22Rv1 (cell line): ENCODE measurements around the gene MBD1.

Source experiments
- H3K27ac ChIP-seq: fragments of 450-650 bp; 2 replicates; pipeline ENCODE4 v1.5.1; 2017
- CTCF ChIP-seq: fragments of 450-650 bp; IDR thresholded peaks from 2 replicates; pipeline ENCODE4 v1.5.1; 2017; ENCODE audit warnings: mild to moderate bottlenecking
- ZFX ChIP-seq: fragments of 450-650 bp; IDR thresholded peaks from 2 replicates; pipeline ENCODE4 v1.6.1; 2017; ENCODE audit warnings: antibody characterized with exemption, borderline replicate concordance

Gene MBD1

GRCh38 chr18:50301074-50301473, 19.8 kb upstream of the MBD1 start:
- no peak for TF ChIP-seq ZFX
- no peak for TF ChIP-seq CTCF
- H3K27ac ChIP-seq = no peak overlapping the region

- no peak overlapping the region for H3K27ac ChIP-seq
- TF ChIP-seq ZFX = no peak
- no peak for TF ChIP-seq CTCF
Observed at GRCh38 chr18:50299626-50300388, 18.5 kb upstream of the MBD1 start.

- TF ChIP-seq CTCF (no peak), ZFX (no peak)
- no peak overlapping the region for H3K27ac ChIP-seq
Observed at GRCh38 chr18:50298443-50299284, 17.3 kb upstream of the MBD1 start.

- TF ChIP-seq CTCF (no peak), ZFX (no peak)
- H3K27ac ChIP-seq = no peak overlapping the region
Observed at GRCh38 chr18:50297621-50298442, 16.5 kb upstream of the MBD1 start.

- H3K27ac ChIP-seq = no peak overlapping the region
- TF ChIP-seq CTCF (no peak), ZFX (no peak)
Observed at GRCh38 chr18:50293039-50293438, 11.7 kb upstream of the MBD1 start.

GRCh38 chr18:50289108-50289443, 7.8 kb upstream of the MBD1 start:
- no peak overlapping the region for H3K27ac ChIP-seq
- TF ChIP-seq ZFX = no peak
- TF ChIP-seq CTCF = no peak

GRCh38 chr18:50288348-50289107, 7.2 kb upstream of the MBD1 start:
- H3K27ac ChIP-seq = peak overlapping the region; percentile 83
